ENCODE results near the gene RPF1. TPM values are rescaled to one million over a fixed set of nuclear protein-coding genes. Genes with fewer than 3 reads are reported as not detected.

The RPF1 gene, protein sequence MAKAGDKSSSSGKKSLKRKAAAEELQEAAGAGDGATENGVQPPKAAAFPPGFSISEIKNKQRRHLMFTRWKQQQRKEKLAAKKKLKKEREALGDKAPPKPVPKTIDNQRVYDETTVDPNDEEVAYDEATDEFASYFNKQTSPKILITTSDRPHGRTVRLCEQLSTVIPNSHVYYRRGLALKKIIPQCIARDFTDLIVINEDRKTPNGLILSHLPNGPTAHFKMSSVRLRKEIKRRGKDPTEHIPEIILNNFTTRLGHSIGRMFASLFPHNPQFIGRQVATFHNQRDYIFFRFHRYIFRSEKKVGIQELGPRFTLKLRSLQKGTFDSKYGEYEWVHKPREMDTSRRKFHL
- total RNA-seq = 29.3 and 35.4 TPM in 2 replicates

DNA sequence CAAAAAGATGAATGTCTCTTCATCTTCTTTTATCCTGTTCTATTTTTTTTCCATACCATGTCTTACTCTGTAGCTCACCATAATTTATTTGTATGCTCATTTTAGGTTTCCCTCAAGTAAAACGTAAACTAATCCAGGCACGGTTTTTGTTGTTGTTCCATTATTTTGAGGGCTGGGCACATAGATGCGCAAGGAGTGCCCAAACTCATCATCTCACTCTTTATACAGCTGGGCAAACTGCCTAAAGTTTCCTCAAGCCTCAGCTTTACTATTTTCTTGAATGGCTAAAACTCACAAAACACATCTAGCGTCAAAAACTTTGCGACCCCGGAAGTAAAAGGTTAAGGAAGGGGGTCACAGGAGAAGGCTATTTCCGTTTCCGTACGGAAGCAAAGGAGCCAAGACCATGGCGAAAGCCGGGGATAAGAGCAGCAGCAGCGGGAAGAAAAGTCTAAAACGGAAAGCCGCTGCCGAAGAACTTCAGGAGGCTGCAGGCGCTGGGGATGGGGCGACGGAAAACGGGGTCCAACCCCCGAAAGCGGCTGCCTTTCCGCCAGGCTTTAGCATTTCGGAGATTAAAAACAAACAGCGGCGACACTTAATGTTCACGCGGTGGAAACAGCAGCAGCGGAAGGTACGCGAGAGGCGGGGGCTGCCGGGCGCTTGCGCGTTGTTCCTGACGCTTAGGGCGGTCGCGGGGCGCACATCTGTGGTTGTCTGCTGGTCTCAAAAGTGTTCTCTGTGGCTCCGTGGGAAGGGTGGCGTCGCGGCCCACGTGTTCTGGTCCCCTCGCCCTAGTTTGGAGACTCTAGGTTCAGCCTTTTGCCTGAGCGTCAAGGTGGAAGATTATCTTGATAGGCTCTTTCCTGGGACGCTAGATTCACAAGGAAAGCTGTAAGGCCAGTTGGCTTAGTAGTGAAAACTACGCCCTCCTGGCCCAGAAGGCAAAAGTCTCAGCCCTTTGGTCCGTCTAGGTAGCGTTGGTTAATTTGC is at the start of gene RPF1:
TSS of gene RPF1 (plus strand) at position 391 of the 993 bp plus-strand sequence. CDS start at position 407, 16 bp downstream.
- H3K4me1 ChIP-seq (ENCODE audit: insufficient read depth, low read length) = peaks cover 7% of the 10 kb centered on the region
- peaks cover 44% of the 10 kb centered on the region for H3K79me2 ChIP-seq (ENCODE audit: insufficient read depth, low read length)
- DNase-seq (ENCODE audit: insufficient read length, low spot score, missing footprints) = peak; percentile 78
- peak within 1 kb of the TSS; percentile 86 for H3K27ac ChIP-seq (ENCODE audit: low read depth, low read length)
- H3K36me3 ChIP-seq (ENCODE audit: insufficient read depth, low read length) = peaks cover 11% of the 10 kb centered on the region
- H3K4me3 ChIP-seq (ENCODE audit: insufficient read depth, low read length) = peak within 1 kb of the TSS; percentile 94
- H3K27me3 ChIP-seq (ENCODE audit: insufficient read depth, low read length) = peaks cover 19% of the 10 kb centered on the region
- peak within 1 kb of the TSS; percentile 99 for H2AFZ ChIP-seq (ENCODE audit: low read length)
- H4K20me1 ChIP-seq (ENCODE audit: insufficient read depth, low read length) = no peaks in the 10 kb centered on the region
- H3K9me3 ChIP-seq (ENCODE audit: low read depth, low read length) = no peaks in the 10 kb centered on the region
- TF ChIP-seq, protein P1, sequence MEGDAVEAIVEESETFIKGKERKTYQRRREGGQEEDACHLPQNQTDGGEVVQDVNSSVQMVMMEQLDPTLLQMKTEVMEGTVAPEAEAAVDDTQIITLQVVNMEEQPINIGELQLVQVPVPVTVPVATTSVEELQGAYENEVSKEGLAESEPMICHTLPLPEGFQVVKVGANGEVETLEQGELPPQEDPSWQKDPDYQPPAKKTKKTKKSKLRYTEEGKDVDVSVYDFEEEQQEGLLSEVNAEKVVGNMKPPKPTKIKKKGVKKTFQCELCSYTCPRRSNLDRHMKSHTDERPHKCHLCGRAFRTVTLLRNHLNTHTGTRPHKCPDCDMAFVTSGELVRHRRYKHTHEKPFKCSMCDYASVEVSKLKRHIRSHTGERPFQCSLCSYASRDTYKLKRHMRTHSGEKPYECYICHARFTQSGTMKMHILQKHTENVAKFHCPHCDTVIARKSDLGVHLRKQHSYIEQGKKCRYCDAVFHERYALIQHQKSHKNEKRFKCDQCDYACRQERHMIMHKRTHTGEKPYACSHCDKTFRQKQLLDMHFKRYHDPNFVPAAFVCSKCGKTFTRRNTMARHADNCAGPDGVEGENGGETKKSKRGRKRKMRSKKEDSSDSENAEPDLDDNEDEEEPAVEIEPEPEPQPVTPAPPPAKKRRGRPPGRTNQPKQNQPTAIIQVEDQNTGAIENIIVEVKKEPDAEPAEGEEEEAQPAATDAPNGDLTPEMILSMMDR (IDR thresholded peaks at IDR 0.05; ENCODE audit: extremely low read depth, low read depth, low read length) = no peak
- H3K4me2 ChIP-seq (ENCODE audit: insufficient read depth, low read length) = peak within 1 kb of the TSS; percentile 88

DNA sequence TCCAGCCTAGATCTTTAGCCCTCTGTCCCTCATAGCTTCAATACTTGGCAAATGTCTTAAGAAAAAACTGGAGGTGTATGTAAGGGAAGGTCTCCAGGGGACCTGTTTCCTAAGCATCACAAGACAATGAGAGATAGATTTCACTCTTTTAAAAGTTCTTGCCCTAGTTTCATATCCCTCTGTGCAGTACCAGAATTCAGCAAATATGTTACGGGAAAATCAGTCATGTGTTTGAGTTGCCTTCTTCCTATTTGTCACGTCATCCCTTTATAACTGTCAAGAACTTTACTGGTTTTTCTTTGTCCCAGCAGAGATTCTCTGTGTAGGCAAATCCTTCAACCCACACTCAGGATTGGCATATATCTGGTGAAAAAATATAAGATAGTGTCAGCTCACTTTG is 48.5 kb upstream of the RPF1 start:
- TF ChIP-seq, protein P1 (IDR thresholded peaks at IDR 0.05; ENCODE audit: extremely low read depth, low read depth, low read length) = no peak
- Histone ChIP-seq H4K20me1 (ENCODE audit: insufficient read depth, low read length) (no peaks in the 10 kb centered on the region), H3K79me2 (ENCODE audit: insufficient read depth, low read length) (no peaks in the 10 kb centered on the region), H3K4me1 (ENCODE audit: insufficient read depth, low read length) (peaks cover 4% of the 10 kb centered on the region), H3K9me3 (ENCODE audit: low read depth, low read length) (no peaks in the 10 kb centered on the region), H3K4me2 (ENCODE audit: insufficient read depth, low read length) (no peak overlapping the region), H2AFZ (ENCODE audit: low read length) (no peak overlapping the region), H3K27me3 (ENCODE audit: insufficient read depth, low read length) (no peaks in the 10 kb centered on the region), H3K4me3 (ENCODE audit: insufficient read depth, low read length) (no peak overlapping the region), H3K27ac (ENCODE audit: low read depth, low read length) (no peak overlapping the region), H3K36me3 (ENCODE audit: insufficient read depth, low read length) (no peaks in the 10 kb centered on the region)
- no peak for DNase-seq (ENCODE audit: insufficient read length, low spot score, missing footprints)

DNA sequence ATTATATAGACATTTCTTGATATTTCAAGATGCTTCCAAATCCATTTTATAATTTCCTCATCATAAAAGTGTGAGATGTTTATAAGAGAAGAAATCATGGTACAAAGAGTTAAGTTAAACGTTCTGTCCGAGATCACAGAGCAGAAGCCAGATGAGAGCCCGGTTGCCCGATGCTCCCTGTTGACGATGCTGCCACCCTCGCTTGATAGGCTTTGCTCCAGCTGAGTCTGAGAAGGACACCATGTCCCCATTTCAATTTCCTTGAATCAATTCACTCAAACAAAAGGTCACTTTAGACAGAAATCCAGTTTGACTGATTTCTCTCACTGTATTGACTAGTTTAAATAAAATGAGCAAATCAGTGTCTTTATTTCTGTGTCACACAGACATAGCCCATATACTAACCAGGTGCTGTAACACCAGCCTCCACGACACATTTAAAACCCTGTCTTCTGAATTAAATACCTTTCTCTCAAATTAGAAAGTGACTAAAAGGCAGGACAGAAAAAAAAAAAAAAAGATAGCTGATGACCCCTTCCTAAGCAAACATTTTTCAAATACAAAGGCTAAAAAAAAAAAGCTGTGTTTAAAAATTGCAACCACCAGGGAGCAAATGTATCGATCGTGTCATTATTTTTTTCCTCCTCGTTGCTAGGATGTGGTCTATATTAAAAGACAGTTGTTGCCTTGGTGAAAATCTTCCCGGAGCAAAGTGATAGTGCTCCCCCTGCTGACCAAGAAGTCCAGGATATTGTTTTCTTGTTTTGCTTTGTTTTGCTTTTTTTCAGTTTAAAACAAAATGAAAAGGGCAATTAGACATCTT is 45.6 kb upstream of the RPF1 start:
- peak overlapping the region; percentile 79 for H3K4me2 ChIP-seq (ENCODE audit: insufficient read depth, low read length)
- no peaks in the 10 kb centered on the region for H4K20me1 ChIP-seq (ENCODE audit: insufficient read depth, low read length)
- TF ChIP-seq, protein P1 (IDR thresholded peaks at IDR 0.05; ENCODE audit: extremely low read depth, low read depth, low read length) = peak; percentile 81
- no peaks in the 10 kb centered on the region for H3K9me3 ChIP-seq (ENCODE audit: low read depth, low read length)
- H3K36me3 ChIP-seq (ENCODE audit: insufficient read depth, low read length) = no peaks in the 10 kb centered on the region
- H3K27me3 ChIP-seq (ENCODE audit: insufficient read depth, low read length) = no peaks in the 10 kb centered on the region
- peak overlapping the region; percentile 89 for H2AFZ ChIP-seq (ENCODE audit: low read length)
- peak; percentile 66 for DNase-seq (ENCODE audit: insufficient read length, low spot score, missing footprints)
- H3K4me3 ChIP-seq (ENCODE audit: insufficient read depth, low read length) = peak overlapping the region; percentile 52
- H3K79me2 ChIP-seq (ENCODE audit: insufficient read depth, low read length) = no peaks in the 10 kb centered on the region
- peak overlapping the region; percentile 50 for H3K27ac ChIP-seq (ENCODE audit: low read depth, low read length)
- peaks cover 4% of the 10 kb centered on the region for H3K4me1 ChIP-seq (ENCODE audit: insufficient read depth, low read length)

Data from osteoblast (primary cell).